ENCODE results near the gene CTSE.

DNA sequence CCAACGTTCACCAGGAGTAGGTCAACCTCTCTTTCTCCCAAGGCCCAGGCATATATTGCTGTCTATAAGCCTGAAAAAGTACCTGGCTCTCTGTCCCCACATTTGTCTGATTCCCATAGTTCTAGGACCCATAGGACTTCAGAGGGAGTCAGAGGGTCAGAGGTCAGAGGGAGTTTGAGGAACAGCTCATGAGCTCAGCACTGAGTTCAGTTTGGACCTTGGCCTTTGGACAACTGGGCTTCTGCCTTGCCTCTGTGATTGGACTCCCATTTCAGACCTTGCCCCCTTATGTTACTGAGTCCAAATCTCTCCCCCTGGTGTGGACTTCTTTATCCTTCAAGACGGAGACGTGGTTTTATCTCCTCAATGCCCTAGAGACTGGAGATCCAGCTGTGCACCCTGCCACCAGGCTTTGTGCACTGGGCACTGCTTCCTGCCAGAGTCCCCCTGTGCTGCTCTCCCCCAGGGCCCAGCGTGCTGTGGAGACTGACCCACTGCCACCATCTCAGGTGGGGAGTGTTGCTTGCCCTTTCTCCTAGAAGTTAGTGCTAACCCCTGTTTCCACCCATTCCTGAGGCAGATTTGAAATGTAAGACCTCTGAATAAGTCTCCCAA, 3.2 kb downstream of the CTSE start:
- TF ChIP-seq, protein P1, sequence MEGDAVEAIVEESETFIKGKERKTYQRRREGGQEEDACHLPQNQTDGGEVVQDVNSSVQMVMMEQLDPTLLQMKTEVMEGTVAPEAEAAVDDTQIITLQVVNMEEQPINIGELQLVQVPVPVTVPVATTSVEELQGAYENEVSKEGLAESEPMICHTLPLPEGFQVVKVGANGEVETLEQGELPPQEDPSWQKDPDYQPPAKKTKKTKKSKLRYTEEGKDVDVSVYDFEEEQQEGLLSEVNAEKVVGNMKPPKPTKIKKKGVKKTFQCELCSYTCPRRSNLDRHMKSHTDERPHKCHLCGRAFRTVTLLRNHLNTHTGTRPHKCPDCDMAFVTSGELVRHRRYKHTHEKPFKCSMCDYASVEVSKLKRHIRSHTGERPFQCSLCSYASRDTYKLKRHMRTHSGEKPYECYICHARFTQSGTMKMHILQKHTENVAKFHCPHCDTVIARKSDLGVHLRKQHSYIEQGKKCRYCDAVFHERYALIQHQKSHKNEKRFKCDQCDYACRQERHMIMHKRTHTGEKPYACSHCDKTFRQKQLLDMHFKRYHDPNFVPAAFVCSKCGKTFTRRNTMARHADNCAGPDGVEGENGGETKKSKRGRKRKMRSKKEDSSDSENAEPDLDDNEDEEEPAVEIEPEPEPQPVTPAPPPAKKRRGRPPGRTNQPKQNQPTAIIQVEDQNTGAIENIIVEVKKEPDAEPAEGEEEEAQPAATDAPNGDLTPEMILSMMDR (IDR thresholded peaks at IDR 0.05; ENCODE audit: insufficient read depth, low read length, poor library complexity, severe bottlenecking) = no peak
- TF ChIP-seq EZH2phosphoT487 (conservative IDR thresholded peaks at IDR 0.05; ENCODE audit: low read length) = no peak

All from SU-DHL-6 (cell line).